ENCODE measurements around the gene GRB7. TPM values are rescaled to one million over a fixed set of nuclear protein-coding genes. Genes with fewer than 3 reads are reported as not detected.

GRB7 gene
- total and polyA plus RNA-seq, 2 experiments from 2014 or later = 22.8 to 29.4 TPM

DNA sequence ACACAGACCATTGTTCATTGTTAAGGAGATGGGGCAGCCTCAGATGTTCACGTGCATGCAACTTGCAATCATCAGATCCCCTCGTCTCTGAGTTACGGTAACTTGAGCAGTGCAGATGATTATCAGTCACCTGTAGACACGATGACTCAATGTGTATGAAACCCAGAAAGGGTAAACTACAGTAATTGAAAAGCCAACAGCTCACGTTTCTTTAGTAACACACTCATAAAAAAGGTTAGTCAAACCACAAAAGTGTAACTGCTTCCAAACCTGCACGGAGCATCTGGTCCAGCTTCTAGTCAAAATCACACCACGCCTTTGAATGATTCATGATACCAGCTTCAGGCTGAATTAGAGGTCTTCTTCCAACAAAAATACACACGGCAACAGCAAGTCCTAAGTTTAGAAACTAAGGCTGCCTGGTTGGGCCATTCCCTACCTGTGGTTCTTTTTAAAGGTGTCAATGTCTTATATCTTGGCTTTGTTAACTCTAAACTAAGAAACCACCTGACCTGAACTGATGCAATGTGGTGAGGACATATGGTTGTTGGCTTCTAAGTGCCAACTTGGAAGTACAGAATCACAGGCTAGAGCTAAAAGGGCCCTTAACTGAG, 32.3 kb downstream of the GRB7 start:
- peak overlapping the region; percentile 66 for H3K27ac ChIP-seq
- DNase-seq (ENCODE audit: low spot score) = peak; percentile 47
- H3K79me2 ChIP-seq = no peaks in the 10 kb centered on the region
- H4K20me1 ChIP-seq (ENCODE audit: insufficient read depth, poor library complexity, severe bottlenecking) = no peaks in the 10 kb centered on the region
- no peak overlapping the region for H2AFZ ChIP-seq
- TF ChIP-seq EZH2phosphoT487 (IDR thresholded peaks at IDR 0.05; ENCODE audit: low read depth, severe bottlenecking, unreplicated experiment) (no peak), EZH2 (IDR thresholded peaks at IDR 0.05; ENCODE audit: borderline replicate concordance) (no peak)
- TF ChIP-seq, protein P1, sequence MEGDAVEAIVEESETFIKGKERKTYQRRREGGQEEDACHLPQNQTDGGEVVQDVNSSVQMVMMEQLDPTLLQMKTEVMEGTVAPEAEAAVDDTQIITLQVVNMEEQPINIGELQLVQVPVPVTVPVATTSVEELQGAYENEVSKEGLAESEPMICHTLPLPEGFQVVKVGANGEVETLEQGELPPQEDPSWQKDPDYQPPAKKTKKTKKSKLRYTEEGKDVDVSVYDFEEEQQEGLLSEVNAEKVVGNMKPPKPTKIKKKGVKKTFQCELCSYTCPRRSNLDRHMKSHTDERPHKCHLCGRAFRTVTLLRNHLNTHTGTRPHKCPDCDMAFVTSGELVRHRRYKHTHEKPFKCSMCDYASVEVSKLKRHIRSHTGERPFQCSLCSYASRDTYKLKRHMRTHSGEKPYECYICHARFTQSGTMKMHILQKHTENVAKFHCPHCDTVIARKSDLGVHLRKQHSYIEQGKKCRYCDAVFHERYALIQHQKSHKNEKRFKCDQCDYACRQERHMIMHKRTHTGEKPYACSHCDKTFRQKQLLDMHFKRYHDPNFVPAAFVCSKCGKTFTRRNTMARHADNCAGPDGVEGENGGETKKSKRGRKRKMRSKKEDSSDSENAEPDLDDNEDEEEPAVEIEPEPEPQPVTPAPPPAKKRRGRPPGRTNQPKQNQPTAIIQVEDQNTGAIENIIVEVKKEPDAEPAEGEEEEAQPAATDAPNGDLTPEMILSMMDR (IDR thresholded peaks at IDR 0.05; ENCODE audit: poor library complexity) = no peak
- peak overlapping the region; percentile 4 for H3K4me2 ChIP-seq
- H3K4me3 ChIP-seq = no peak overlapping the region
- H3K27me3 ChIP-seq = no peaks in the 10 kb centered on the region
- H3K9me2 ChIP-seq (replicated peaks; ENCODE audit: insufficient read depth) = no peaks in the 10 kb centered on the region
- no peaks in the 10 kb centered on the region for H3K9me3 ChIP-seq (ENCODE audit: low read depth)
- whole genome bisulfite sequencing (ENCODE audit: low lambda C conversion rate, missing lambda C conversion rate) = 33% methylated on average over 8 of the region's 8 CpGs
- H3K4me1 ChIP-seq (ENCODE audit: insufficient read depth) = no peaks in the 10 kb centered on the region
- no peaks in the 10 kb centered on the region for H3K36me3 ChIP-seq (replicated peaks; ENCODE audit: insufficient read depth, low read depth)

DNA sequence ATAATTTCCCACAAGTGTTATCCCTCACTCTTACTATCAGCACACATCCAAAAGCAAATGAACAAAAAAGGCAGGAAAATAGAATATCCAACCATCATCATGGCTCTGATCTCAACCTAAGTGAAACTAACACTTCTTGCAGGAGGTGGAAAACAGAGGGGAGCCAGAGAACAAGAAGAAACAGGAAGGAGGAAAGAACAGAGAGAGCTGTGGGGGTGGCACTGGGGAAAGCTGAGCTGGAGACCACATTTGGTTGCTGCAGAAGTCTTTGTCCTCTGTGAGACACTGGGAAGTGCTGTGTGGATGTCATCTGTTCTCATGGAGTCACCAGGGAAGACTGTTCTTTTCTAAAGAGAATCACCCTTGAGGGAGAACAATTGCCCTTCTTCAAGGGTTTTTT, 34.7 kb downstream of the GRB7 start:
- no peak for DNase-seq (ENCODE audit: low spot score)
- Histone ChIP-seq H4K20me1 (ENCODE audit: insufficient read depth, poor library complexity, severe bottlenecking) (no peaks in the 10 kb centered on the region), H3K9me3 (ENCODE audit: low read depth) (no peaks in the 10 kb centered on the region), H3K36me3 (replicated peaks; ENCODE audit: insufficient read depth, low read depth) (no peaks in the 10 kb centered on the region), H3K9me2 (replicated peaks; ENCODE audit: insufficient read depth) (no peaks in the 10 kb centered on the region), H3K4me1 (ENCODE audit: insufficient read depth) (no peaks in the 10 kb centered on the region), H3K27ac (no peak overlapping the region), H3K27me3 (no peaks in the 10 kb centered on the region), H2AFZ (no peak overlapping the region), H3K4me2 (no peak overlapping the region), H3K4me3 (no peak overlapping the region), H3K79me2 (no peaks in the 10 kb centered on the region)
- TF ChIP-seq, protein P1 (IDR thresholded peaks at IDR 0.05; ENCODE audit: poor library complexity) = no peak
- TF ChIP-seq EZH2 (IDR thresholded peaks at IDR 0.05; ENCODE audit: borderline replicate concordance) (no peak), EZH2phosphoT487 (IDR thresholded peaks at IDR 0.05; ENCODE audit: low read depth, severe bottlenecking, unreplicated experiment) (no peak)

DNA sequence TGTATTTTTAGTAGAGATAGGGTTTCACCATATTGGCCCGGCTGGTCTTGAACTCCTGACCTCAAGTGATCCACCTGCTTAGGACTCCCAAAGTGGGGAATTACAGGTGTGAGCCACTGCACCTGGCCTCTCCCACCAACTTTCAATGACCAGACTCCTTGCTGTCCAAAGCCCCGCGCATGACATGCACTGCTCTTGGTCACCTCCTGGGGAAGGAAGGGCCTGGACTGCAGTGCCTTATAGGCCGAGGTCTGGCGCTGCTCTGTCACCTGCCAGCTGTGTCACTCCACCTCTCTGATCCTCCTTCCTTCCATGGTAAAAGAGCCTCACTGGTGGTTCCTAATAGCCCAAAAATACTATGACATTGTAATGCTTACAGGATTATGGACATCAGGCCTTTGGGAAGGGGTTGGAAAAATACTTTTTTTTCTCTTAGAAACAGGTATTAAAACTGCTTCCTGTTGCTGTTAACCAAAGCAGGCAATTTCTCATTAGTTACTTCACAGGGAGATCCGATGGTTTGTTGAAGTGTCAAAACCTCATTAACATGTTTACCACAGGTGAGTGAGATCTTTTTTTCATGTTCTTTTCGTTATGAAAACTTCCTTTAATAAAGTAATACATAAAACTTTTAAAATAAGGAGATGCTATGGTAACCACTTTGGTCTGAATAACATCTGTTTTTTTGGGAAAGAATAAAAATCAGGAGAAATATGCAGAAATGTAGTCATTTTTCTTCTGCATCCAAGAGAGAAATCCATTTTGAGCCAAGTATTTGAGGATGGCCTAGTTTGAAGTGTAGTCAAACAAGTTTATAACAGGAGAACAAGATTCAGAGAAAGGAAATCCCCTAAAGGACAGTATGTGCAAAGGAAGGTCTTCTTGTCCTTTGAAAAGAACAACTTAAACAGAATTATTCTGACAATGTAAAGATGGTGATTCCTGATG, 35.5 kb downstream of the GRB7 start:
- no peak for DNase-seq (ENCODE audit: low spot score)
- Histone ChIP-seq H2AFZ (no peak overlapping the region), H3K4me2 (no peak overlapping the region), H4K20me1 (ENCODE audit: insufficient read depth, poor library complexity, severe bottlenecking) (no peaks in the 10 kb centered on the region), H3K4me1 (ENCODE audit: insufficient read depth) (no peaks in the 10 kb centered on the region), H3K79me2 (no peaks in the 10 kb centered on the region), H3K9me3 (ENCODE audit: low read depth) (no peaks in the 10 kb centered on the region), H3K36me3 (replicated peaks; ENCODE audit: insufficient read depth, low read depth) (no peaks in the 10 kb centered on the region), H3K27me3 (no peaks in the 10 kb centered on the region), H3K4me3 (no peak overlapping the region), H3K9me2 (replicated peaks; ENCODE audit: insufficient read depth) (no peaks in the 10 kb centered on the region), H3K27ac (no peak overlapping the region)
- whole genome bisulfite sequencing (ENCODE audit: low lambda C conversion rate, missing lambda C conversion rate) = 88% methylated on average over 7 of the region's 7 CpGs
- no peak for TF ChIP-seq EZH2 (IDR thresholded peaks at IDR 0.05; ENCODE audit: borderline replicate concordance)
- no peak for TF ChIP-seq EZH2phosphoT487 (IDR thresholded peaks at IDR 0.05; ENCODE audit: low read depth, severe bottlenecking, unreplicated experiment)
- TF ChIP-seq, protein P1 (IDR thresholded peaks at IDR 0.05; ENCODE audit: poor library complexity) = no peak

Data from hepatocyte (in vitro differentiated cells).